Natural killer cell (primary cell): Measurements from ENCODE around the gene TRAK1. TPM values are rescaled to one million over a fixed set of nuclear protein-coding genes. Genes with fewer than 3 reads are reported as not detected.

ENCODE experiments used
- ATAC-seq, 3 donors: fragments of 150-1000 bp in 2 of 3; fragments of 200-7000 bp in 1 of 3; cut with Tn5 transposase; 1 replicate in 1 of 3; 2 replicates in 2 of 3; pipeline ENCODE4 v1.10.0; 2021; ENCODE audit warnings: mild to moderate bottlenecking in 2 of 3, moderate library complexity in 2 of 3
- DNase-seq, 2 donors: peaks; one replicate each; pipeline versions ENCODE4 v3.0.0 to v3.0.0-alpha.2; 2013 to 2021; ENCODE audit warnings: mixed read lengths in 1 of 2
- H3K27ac ChIP-seq: one replicate; pipeline ENCODE4 v1.5.1; 2013; ENCODE audit warnings: mild to moderate bottlenecking, low read length
- H3K27me3 ChIP-seq: one replicate; pipeline ENCODE4 v1.6.1; 2013; ENCODE audit warnings: low read length; ENCODE audit not compliant: control insufficient read depth, insufficient read depth
- H3K36me3 ChIP-seq: one replicate; pipeline ENCODE4 v1.6.1; 2013; ENCODE audit warnings: low read length; ENCODE audit not compliant: control insufficient read depth, insufficient read depth
- H3K4me1 ChIP-seq: one replicate; pipeline ENCODE4 v1.6.1; 2013; ENCODE audit warnings: low read length; ENCODE audit not compliant: control insufficient read depth, insufficient read depth
- H3K4me3 ChIP-seq: one replicate; pipeline ENCODE4 v1.5.1; 2013; ENCODE audit warnings: low read length
- H3K9me3 ChIP-seq: one replicate; pipeline ENCODE4 v1.6.1; 2013; ENCODE audit warnings: low read length; ENCODE audit not compliant: control insufficient read depth, insufficient read depth
- H3K27ac Mint-ChIP-seq, 2 donors: one replicate each; pipeline ENCODE4 v1.8.0; 2022; ENCODE audit warnings: mild to moderate bottlenecking in 2 of 2, mixed read lengths in 2 of 2, moderate library complexity in 1 of 2
- H3K27me3 Mint-ChIP-seq, 2 donors: one replicate each; pipeline ENCODE4 v1.8.0; 2022; ENCODE audit warnings: low read depth in 2 of 2, mixed read lengths in 2 of 2
- H3K36me3 Mint-ChIP-seq: one replicate; pipeline ENCODE4 v1.8.0; 2022; ENCODE audit warnings: mixed read lengths
- H3K4me1 Mint-ChIP-seq, 2 donors: one replicate each; pipeline ENCODE4 v1.8.0; 2022; ENCODE audit warnings: mixed read lengths in 2 of 2
- H3K4me3 Mint-ChIP-seq: one replicate; pipeline ENCODE4 v1.8.0; 2022; ENCODE audit warnings: mild to moderate bottlenecking, moderate library complexity, mixed read lengths
- H3K9me3 Mint-ChIP-seq, 2 donors: one replicate each; pipeline ENCODE4 v1.8.0; 2022; ENCODE audit warnings: mixed read lengths in 2 of 2
- WGBS: methylation state at CpG from one replicate; pipeline ENCODE4 v1.1.7; 2013; ENCODE audit warnings: missing lambda C conversion rate; ENCODE audit not compliant: insufficient coverage; 5-methylcytosine and 5-hydroxymethylcytosine counted together
- intact Hi-C: fragments of 100-400 bp; cut with micrococcal nuclease; formaldehyde crosslinking; loops from one replicate; pipeline ENCODE4 v1.14.2; 2022
- total RNA-seq, 4 donors: library from RNA; stranded (reverse); fragments of 120-200 nt in 1 of 4; gene quantifications; one replicate each; pipeline versions ENCODE4 v1.2.3 to v1.2.4, GENCODE V29; 2013 to 2022
- TF ChIP-seq, protein P1 (sequence below): fragments of 200-600 bp; IDR thresholded peaks from one replicate; pipeline ENCODE4 v1.8.0; 2022; ENCODE audit warnings: antibody characterized with exemption

TRAK1 gene
- total RNA-seq, 3 donors from 2014 or later (not counting 1 experiment from before 2014, with no cell fraction given) = 30.7 to 31.8 (median 31.8) TPM

DNA sequence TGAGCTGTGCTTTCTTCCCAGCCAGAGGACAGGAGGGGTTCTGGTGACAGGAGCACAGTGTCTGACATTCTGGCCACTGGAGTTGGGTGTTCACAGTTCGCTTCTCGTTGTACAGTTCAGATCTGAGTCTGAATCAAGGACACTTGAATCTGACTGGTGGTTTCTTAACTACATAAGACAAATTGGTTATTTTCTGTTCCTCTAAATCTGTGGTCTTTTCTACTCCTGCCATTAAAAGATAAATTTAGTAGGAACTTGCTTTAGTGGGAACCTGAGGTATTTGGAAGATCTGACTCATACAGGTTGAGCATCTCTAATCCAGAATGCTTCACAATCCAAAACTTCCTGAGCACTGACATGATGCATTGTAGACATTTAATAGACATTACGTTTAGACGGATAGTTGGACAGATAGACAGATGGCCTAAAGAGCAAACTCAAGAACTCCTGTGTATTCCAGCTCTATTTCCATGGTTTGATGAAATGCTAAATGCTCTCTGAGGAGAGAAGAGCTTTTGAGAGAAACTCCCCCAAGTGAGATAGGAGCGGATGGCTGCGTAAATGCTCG lies 103.9 kb downstream of the TRAK1 start:
- Mint-ChIP-seq H3K27me3 (no peaks in the 10 kb centered on the region), H3K36me3 (peaks cover 26% of the 10 kb centered on the region), H3K4me3 (no peak overlapping the region), H3K4me1 (peaks cover 10 to 23% of the 10 kb centered on the region in 2 donors), H3K27ac (no peak overlapping the region), H3K9me3 (no peaks in the 10 kb centered on the region)
- Histone ChIP-seq H3K27ac (no peak overlapping the region), H3K4me1 (peaks cover 26% of the 10 kb centered on the region), H3K4me3 (no peak overlapping the region), H3K27me3 (no peaks in the 10 kb centered on the region), H3K36me3 (peaks cover 33% of the 10 kb centered on the region), H3K9me3 (no peaks in the 10 kb centered on the region)
- ATAC-seq (no peak), DNase-seq (no peak)
- intact Hi-C loops = loop anchor here (10.0 kb wide), 1 partner anchor 1610 kb away; no protein-coding TSS in a partner anchor
- 93% methylated on average over 7 of the region's 7 CpGs for WGBS
- TF ChIP-seq, protein P1, sequence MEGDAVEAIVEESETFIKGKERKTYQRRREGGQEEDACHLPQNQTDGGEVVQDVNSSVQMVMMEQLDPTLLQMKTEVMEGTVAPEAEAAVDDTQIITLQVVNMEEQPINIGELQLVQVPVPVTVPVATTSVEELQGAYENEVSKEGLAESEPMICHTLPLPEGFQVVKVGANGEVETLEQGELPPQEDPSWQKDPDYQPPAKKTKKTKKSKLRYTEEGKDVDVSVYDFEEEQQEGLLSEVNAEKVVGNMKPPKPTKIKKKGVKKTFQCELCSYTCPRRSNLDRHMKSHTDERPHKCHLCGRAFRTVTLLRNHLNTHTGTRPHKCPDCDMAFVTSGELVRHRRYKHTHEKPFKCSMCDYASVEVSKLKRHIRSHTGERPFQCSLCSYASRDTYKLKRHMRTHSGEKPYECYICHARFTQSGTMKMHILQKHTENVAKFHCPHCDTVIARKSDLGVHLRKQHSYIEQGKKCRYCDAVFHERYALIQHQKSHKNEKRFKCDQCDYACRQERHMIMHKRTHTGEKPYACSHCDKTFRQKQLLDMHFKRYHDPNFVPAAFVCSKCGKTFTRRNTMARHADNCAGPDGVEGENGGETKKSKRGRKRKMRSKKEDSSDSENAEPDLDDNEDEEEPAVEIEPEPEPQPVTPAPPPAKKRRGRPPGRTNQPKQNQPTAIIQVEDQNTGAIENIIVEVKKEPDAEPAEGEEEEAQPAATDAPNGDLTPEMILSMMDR = no peak

DNA sequence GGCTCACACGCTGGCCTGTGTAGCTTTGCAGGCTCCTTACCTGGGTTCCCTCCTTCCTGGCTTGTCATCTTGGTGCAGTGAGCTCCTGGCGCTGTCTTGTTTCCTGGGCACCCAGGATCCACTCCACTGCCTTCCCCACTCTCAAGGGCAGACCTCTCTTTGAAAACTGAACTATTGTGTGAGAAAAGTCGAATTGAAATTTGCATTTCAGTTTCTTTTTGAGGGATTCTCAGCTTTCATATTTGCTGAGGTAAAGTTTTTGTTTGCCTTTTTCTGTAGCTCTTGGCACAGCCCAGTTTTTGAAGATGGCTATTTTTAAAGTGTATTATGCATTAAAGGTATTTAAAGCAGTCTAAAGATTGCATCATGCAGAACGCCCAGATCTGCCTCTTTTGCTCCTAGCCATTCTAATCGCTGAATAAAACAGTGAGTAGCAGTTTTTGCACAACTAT lies 104.7 kb downstream of the TRAK1 start:
- H3K27ac ChIP-seq = no peak overlapping the region
- peaks cover 37% of the 10 kb centered on the region for H3K36me3 ChIP-seq
- Mint-ChIP-seq H3K4me3 (no peak overlapping the region), H3K27me3 (no peaks in the 10 kb centered on the region), H3K36me3 (peaks cover 34% of the 10 kb centered on the region), H3K9me3 (no peaks in the 10 kb centered on the region), H3K4me1 (peaks cover 10 to 23% of the 10 kb centered on the region in 2 donors), H3K27ac (no peak overlapping the region)
- no peak for ATAC-seq
- peaks cover 24% of the 10 kb centered on the region for H3K4me1 ChIP-seq
- no peaks in the 10 kb centered on the region for H3K27me3 ChIP-seq
- H3K9me3 ChIP-seq = no peaks in the 10 kb centered on the region
- no peak overlapping the region for H3K4me3 ChIP-seq
- no peak for DNase-seq
- intact Hi-C loops = loop anchor here (10.0 kb wide), 1 partner anchor 1611 kb away; no protein-coding TSS in a partner anchor
- TF ChIP-seq, protein P1 = no peak
- 82% methylated on average over 5 of the region's 5 CpGs for WGBS

DNA sequence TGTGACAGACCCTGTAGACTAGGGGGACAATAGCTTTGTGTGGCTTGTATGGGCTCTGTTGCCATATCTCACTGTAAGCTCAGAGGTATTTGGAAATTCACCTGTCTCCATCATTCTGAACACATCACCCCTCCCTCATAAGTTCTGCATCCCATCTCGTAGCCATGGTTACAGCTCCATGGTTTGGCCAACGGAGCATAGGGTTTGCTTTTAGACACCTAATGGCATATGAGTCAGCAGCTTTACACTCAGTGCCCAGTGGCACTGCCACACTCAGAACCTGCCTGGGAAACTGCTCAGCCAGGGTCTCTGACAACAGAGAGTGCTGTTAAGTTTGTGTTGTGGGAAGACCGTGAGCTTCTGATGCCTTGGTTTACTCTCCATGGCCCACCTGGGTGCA lies 107.6 kb downstream of the TRAK1 start:
- Histone ChIP-seq H3K4me1 (peaks cover 4% of the 10 kb centered on the region), H3K4me3 (no peak overlapping the region), H3K36me3 (peaks cover 58% of the 10 kb centered on the region), H3K27me3 (no peaks in the 10 kb centered on the region), H3K27ac (no peak overlapping the region), H3K9me3 (no peaks in the 10 kb centered on the region)
- Mint-ChIP-seq H3K9me3 (no peaks in the 10 kb centered on the region), H3K36me3 (peaks cover 47% of the 10 kb centered on the region), H3K27ac (no peak overlapping the region), H3K4me3 (no peak overlapping the region), H3K4me1 (no peaks in the 10 kb centered on the region), H3K27me3 (no peaks in the 10 kb centered on the region)
- no peak for ATAC-seq
- intact Hi-C loops = loop anchor here (10.0 kb wide), 1 partner anchor 1614 kb away; no protein-coding TSS in a partner anchor
- WGBS = 89% methylated on average over 3 of the region's 3 CpGs
- DNase-seq = no peak
- TF ChIP-seq, protein P1 = no peak
